Lung (tissue), 12 donors: ENCODE measurements around the gene YAF2. TPM values are rescaled to one million over a fixed set of nuclear protein-coding genes. Genes with fewer than 3 reads are reported as not detected.

Source experiments
- ATAC-seq: fragments of 200-7000 bp; cut with Tn5 transposase; one replicate; pipeline ENCODE4 v1.9.1; 2020; ENCODE audit warnings: moderate number of reproducible peaks; ENCODE audit not compliant: insufficient read depth, low FRiP score
- DNase-seq, 3 donors: peaks; one replicate each; pipeline ENCODE4 v3.0.0-alpha.2; 2013 to 2017
- H3K27ac ChIP-seq, 2 donors: one replicate each; pipeline ENCODE4 v1.5.1; 2013; ENCODE audit warnings: mild to moderate bottlenecking in 2 of 2, moderate library complexity in 2 of 2, control low read depth in 1 of 2, inconsistent platforms in 1 of 2, low read depth in 1 of 2, low read length in 1 of 2
- H3K27me3 ChIP-seq, 3 donors: one replicate each; pipeline ENCODE4 v1.5.1; 2013; ENCODE audit warnings: low read length in 2 of 3; ENCODE audit not compliant: control insufficient read depth in 3 of 3, insufficient read depth in 3 of 3
- H3K36me3 ChIP-seq, 4 donors: one replicate each; pipeline ENCODE4 v1.5.1; 2013; ENCODE audit warnings: low read length in 4 of 4, mild to moderate bottlenecking in 1 of 4, moderate library complexity in 1 of 4; ENCODE audit not compliant: control insufficient read depth in 4 of 4, insufficient read depth in 4 of 4
- H3K4me1 ChIP-seq, 5 donors: one replicate each; pipeline ENCODE4 v1.5.1; 2013; ENCODE audit warnings: low read length in 5 of 5, mild to moderate bottlenecking in 2 of 5, moderate library complexity in 1 of 5; ENCODE audit not compliant: control insufficient read depth in 5 of 5, insufficient read depth in 5 of 5
- H3K4me3 ChIP-seq: one replicate; pipeline ENCODE4 v1.5.1; 2013; ENCODE audit warnings: mild to moderate bottlenecking, control low read depth, moderate library complexity
- H3K9ac ChIP-seq, 2 donors: one replicate each; pipeline ENCODE4 v1.5.1; 2013; ENCODE audit warnings: low read length in 2 of 2, control low read depth in 1 of 2; ENCODE audit not compliant: insufficient read depth in 1 of 2
- H3K9me3 ChIP-seq, 4 donors: one replicate each; pipeline ENCODE4 v1.5.1; 2013; ENCODE audit warnings: low read length in 3 of 4, mild to moderate bottlenecking in 1 of 4, moderate library complexity in 1 of 4; ENCODE audit not compliant: control insufficient read depth in 4 of 4, insufficient read depth in 3 of 4
- WGBS, 2 donors: extraction: QIAGEN DNeasy Blood & Tissue Kit; methylation state at CpG; one replicate each; pipeline ENCODE4 v1.1.7; 2013; 5-methylcytosine and 5-hydroxymethylcytosine counted together
- polyA plus RNA-seq, 2 donors: library from polyadenylated mRNA; stranded (reverse); fragments of 200-250 nt; gene quantifications; one replicate each; pipeline ENCODE4 v1.2.1, GENCODE V29; 2013
- total RNA-seq, 2 donors: library from RNA; depleted of rRNA in 1 of 2; stranded (reverse); fragments of >200 nt in 1 of 2; gene quantifications; one replicate each; pipeline ENCODE4 v1.2.1, GENCODE V29; 2014 to 2021
- TF ChIP-seq, protein P1 (sequence below): IDR thresholded peaks from 2 replicates; pipeline ENCODE4 v1.5.1; 2012; ENCODE audit warnings: mild to moderate bottlenecking; ENCODE audit errors: control extremely low read depth, extremely low read depth
- donor health status: control.
- donor health status: control.
- donor health status: Bipolar disorder and iron deficiency.
- donor health status: healthy.
- donor health status: DM: yes; HTN: yes; CAD: no.

YAF2 gene
- total and polyA plus RNA-seq, 4 donors, result 9.4 to 27.9 (median 19.0) TPM

DNA sequence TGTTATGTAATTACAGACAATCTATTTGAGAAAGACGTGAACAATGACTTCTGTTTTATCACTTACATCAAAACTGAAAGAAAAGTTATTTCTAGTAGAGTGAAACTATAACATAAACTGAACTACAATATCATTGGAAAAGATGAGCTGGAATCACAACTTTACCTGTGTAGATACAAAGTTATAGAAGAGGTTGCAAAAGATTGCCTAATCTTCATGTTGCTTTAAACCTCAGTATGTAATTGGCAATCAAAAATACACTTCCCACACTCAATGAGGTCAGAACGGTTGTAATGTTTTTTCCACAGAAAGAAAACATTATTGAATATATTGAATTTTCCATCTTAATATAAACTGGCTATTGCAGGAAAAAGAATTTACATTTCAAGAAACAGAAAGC lies 55.7 kb downstream of the YAF2 start:
- TF ChIP-seq, protein P1, sequence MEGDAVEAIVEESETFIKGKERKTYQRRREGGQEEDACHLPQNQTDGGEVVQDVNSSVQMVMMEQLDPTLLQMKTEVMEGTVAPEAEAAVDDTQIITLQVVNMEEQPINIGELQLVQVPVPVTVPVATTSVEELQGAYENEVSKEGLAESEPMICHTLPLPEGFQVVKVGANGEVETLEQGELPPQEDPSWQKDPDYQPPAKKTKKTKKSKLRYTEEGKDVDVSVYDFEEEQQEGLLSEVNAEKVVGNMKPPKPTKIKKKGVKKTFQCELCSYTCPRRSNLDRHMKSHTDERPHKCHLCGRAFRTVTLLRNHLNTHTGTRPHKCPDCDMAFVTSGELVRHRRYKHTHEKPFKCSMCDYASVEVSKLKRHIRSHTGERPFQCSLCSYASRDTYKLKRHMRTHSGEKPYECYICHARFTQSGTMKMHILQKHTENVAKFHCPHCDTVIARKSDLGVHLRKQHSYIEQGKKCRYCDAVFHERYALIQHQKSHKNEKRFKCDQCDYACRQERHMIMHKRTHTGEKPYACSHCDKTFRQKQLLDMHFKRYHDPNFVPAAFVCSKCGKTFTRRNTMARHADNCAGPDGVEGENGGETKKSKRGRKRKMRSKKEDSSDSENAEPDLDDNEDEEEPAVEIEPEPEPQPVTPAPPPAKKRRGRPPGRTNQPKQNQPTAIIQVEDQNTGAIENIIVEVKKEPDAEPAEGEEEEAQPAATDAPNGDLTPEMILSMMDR, result no peak
- no peak for DNase-seq
- no peak overlapping the region for H3K9ac ChIP-seq
- WGBS, 2 donors, result 28 to 62% methylated on average over 2 of the region's 2 CpGs
- no peaks in the 10 kb centered on the region for H3K27me3 ChIP-seq
- H3K9me3 ChIP-seq, result no peaks in the 10 kb centered on the region
- no peak overlapping the region for H3K27ac ChIP-seq
- H3K36me3 ChIP-seq, result peaks cover 0 to 6% (median 1%) of the 10 kb centered on the region in 4 donors
- H3K4me1 ChIP-seq, result peaks cover 0 to 14% (median 0%) of the 10 kb centered on the region in 5 donors
- ATAC-seq, result no peak
- H3K4me3 ChIP-seq, result no peak overlapping the region

DNA sequence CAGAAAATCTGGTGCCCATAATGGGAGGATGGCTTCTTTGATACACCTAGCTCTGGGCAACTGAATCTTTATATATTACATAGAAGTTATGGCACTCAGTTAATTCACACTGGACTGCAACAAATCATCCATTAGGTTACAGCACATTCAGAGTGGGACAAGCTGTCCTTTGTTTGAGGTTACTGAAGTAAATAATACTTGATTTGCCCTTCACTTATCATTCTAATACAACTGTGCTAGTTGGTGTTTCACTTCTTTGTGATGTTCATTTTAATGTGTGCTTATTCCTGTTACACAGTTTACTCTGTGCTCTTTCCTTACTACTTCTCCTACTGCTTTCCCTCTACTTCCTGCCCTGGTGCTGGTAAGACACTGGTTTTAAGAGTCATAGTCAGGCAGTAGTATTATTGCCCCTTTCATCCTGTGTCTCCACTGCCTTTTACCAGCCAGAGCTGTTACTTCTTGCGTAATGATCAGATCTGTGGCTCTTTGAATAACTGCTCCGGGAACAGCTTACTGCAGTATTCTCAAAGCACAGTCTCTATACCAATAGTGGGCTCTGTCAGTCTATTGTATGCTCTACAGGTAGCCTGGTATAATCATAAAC lies 57.0 kb downstream of the YAF2 start:
- H3K27me3 ChIP-seq, result no peaks in the 10 kb centered on the region
- DNase-seq (peak in 1 of 3 donors; percentile 20), ATAC-seq (no peak)
- peaks cover 0 to 13% (median 3%) of the 10 kb centered on the region in 4 donors for H3K36me3 ChIP-seq
- 35 to 68% methylated on average over 2 of the region's 2 CpGs for WGBS, 2 donors
- no peaks in the 10 kb centered on the region for H3K9me3 ChIP-seq
- no peak overlapping the region for H3K27ac ChIP-seq
- no peak overlapping the region for H3K4me3 ChIP-seq
- TF ChIP-seq, protein P1, result no peak
- peaks cover 0 to 14% (median 0%) of the 10 kb centered on the region in 5 donors for H3K4me1 ChIP-seq
- H3K9ac ChIP-seq, result no peak overlapping the region

DNA sequence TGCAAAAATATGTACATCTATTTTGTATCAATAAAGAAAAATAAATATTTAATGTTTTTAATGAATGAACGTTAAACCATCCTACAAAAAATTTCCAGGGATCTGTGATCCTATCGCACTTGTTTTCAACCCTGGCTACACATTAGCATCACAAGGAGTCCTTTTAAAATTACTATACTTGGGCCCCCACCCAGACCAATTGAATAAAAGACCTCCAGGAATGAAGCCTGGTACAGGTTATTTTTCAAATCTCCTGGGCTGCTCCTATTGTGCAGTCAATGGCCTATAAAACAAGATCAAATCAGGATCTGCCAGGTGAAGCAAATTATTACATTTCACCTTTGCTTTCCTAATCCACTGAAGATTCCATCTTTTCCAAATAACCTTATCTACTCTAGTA lies 59.9 kb downstream of the YAF2 start:
- WGBS, 2 donors, result 91 to 96% methylated on average over 2 of the region's 2 CpGs
- TF ChIP-seq, protein P1, result no peak
- H3K4me3 ChIP-seq, result no peak overlapping the region

DNA sequence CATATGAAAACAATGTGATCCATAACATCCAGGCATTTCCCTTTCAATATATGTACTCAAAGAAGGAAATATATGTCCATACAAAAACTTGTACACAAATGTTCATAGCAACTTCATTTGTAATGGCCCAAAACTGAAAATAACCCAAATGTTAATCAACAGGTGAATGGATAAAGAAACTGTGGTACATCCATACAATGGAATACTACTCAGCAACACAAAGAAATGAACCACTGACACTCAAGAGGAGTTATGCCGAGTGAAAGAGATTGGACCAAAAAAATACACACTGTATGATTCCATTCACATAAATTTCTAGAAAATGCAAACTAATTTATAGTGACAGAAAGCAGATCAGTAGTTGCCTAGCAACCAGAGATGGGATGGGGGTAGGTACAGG lies 63.1 kb downstream of the YAF2 start:
- TF ChIP-seq, protein P1, result no peak
- Histone ChIP-seq H3K4me1 (peaks cover 0 to 8% (median 0%) of the 10 kb centered on the region in 5 donors), H3K36me3 (peaks cover 0 to 10% (median 3%) of the 10 kb centered on the region in 4 donors), H3K27me3 (no peaks in the 10 kb centered on the region), H3K9ac (no peak overlapping the region), H3K9me3 (no peaks in the 10 kb centered on the region), H3K4me3 (no peak overlapping the region), H3K27ac (no peak overlapping the region)
- 97% methylated on average over 1 of the region's 1 CpG for WGBS, 2 donors
- ATAC-seq (no peak), DNase-seq (no peak)

More for the DNA sequence above, 59.9 kb downstream of the YAF2 start:
- DNase-seq (no peak), ATAC-seq (no peak)
- no peak overlapping the region for H3K9ac ChIP-seq
- no peaks in the 10 kb centered on the region for H3K9me3 ChIP-seq
- H3K4me1 ChIP-seq, result peaks cover 0 to 12% (median 0%) of the 10 kb centered on the region in 5 donors
- no peaks in the 10 kb centered on the region for H3K27me3 ChIP-seq
- H3K36me3 ChIP-seq, result peaks cover 0 to 10% (median 3%) of the 10 kb centered on the region in 4 donors
- H3K27ac ChIP-seq, result no peak overlapping the region
